COLO668 (cell line): ENCODE data around the gene STX4.
"Not testable (repeated sequence)": the region's sequence is repeated elsewhere in the genome, so short reads cannot be mapped to it uniquely, and the experiment has no call there.

Experiments
- DNase-seq: peaks from one replicate; lab custom pipeline; 2025; ENCODE audit not compliant: unreplicated experiment; lab: John Stamatoyannopoulos, UW

The STX4 gene

DNA sequence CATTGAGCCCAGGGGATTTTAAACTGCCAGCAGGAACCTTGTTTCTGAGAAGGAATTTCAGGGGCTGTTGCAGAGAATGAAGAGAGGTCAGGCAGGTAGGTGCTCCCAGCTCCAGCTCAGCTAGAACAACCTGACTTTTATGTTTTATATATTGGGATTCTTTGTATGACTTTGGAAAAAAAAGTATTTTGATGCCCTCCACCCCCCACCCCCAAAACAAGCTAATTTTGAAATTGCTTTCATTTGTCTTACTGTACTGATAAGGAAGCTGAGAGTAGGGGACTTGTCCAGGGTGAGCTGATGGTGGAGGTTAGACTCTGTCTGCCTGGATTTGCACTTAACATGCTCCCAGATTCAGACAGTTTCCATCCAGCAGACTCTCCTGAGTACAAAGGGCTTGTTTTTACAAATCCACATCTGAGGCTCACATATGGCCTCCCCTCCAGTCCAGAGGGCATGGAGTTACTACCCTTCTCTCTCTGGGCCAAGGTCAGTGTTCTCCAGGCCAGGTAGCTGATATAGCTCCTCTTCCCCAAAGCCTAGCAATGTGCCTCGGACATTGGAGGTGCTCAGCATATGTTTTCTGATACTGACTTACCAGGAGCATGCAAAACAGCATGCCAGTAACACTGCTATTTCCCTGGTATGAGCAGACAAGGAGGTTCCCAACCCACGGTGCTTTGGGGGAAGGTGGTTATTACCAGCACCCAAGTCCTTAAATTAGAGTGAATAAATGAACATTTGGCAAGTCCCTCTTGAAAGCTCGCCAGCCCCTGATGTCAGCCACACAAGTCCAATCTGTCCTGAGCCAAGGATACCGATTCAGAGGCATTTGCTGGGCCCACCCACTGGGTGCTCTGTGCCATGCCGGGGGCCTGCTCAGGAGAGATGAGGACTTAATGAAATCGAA, 34.3 kb upstream of the STX4 start:
- no peak for DNase-seq

DNA sequence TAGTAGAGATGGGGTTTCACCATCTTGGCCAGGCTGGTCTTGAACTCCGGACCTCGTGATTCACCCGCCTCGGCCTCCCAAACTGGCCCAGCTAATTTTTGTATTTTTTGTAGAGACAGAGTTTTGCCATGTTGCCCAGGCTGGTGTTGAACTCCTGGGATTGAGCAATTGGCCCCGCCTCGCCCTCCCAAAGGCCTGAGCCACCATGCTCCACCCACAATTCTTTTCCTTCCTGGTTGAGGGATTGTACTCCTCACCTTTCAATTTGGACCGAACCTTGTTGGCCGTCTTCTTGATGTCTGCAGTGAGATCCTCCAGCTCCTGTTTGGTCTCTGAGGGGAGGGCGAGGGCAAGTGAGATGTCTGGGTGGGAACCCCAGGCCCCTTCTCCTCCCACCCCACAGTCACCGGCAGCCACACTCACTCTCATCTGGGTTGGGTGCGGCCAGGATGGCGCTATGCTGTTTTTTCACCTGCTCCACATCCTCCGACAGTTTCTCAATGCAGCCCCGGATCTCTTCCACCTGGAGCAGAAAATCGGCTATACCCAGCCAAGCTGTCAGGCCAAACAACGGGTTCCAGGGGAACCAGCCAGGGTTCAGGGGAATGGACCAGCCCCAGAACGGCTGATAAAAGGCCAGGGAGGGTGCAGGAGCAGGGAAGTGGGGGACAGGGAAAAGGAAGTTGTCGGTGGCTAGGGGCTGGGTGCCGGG, 32.5 kb upstream of the STX4 start:
- no peak for DNase-seq

DNA sequence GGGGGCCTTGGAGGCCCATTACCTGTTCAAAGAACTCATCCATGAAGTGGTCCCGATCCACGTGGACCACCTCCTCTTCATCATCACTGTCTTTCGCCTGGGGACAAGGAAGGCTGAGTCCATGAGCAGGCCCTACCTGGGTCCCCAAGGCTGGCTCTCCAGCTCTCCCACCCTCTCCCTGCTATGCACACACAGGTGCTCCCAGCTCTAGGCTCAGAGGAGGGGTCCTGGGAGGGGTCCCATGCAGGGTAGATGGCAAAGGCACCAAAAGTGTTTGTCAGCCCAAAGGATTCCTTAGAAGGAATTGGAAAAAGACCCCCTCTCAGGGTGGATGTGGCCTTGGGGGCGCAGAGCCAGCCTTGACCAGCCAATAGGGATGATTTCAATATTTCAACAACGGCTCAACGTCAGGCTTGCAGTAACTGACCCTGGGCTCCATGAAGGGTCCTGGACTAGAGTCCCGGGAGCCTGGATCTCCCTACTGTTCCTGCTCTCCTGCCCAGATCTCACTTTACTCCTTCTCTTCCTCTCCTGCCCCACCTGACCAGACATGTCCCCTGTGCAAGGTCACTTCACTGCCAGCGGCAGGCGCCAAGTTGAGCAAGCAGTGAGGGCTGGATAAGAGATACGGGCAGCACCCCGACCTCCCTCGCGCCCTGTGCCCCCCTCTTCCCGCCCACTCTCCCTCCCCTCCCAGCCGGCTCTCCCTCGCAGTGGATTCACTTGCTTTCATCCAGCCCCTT, 31.7 kb upstream of the STX4 start:
- DNase-seq: no peak

DNA sequence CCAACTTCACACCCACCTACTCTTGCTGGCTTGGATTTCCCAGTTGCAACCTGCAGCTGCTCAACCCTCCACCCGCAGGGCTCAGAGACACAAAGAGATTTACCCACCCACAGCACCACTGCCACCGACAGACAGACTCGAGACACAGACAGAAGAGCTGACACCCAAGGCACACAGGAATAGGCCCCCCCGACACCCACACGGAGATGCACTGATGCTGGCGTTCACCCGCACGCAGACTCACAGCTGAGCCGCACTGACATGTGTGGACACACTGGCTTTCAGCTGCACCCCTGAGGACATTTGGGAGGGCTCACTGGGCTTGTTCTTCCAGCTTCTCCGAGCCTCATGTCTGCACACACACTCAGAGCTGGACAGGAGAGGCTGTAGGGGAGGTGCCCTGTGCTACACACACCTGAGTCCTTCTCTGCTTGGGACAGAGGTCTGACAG, 31.1 kb upstream of the STX4 start:
- DNase-seq: no peak

DNA sequence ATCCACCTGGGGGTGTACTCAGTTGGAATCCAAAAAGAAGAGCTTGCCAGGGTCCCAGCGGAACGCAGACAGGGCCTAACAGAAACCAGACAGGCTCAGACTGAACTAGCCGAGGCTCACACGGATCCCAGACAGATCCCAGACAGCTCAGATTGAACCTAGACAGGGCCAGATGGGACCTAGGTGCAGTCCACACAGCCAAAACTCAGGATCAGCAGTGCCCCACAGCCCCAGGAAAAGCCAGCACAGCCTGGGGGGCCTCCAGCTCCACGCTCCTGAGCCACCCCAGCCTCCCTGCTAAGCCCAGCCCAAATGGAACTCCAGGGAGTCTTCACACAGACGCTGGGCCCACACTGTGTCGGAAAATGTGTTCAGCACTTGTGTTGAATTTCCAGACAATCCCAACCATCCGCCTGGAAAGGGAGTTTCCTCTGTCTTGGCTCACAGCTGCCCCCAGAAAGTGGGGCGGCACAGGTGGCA, 30.5 kb upstream of the STX4 start:
- DNase-seq: no peak

DNA sequence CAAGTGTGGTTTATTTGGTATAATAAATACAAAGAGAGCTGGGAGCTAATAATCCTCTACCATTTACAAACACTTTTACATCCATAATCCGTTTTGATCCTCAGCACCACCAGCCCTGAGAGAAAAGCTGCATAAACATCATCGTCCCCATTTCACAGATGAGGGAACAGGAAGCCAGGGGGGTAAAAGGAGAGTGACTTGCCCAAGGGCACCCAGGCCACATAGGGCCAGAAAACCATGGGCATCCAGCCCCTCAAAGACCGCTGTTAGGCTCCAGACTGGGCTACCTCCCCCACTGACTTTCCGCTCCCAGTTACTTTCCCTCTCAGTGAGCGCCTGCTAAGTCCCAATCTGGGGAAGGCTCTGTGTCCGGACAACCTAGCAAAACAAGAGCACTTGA, 29.6 kb upstream of the STX4 start:
- no peak for DNase-seq

DNA sequence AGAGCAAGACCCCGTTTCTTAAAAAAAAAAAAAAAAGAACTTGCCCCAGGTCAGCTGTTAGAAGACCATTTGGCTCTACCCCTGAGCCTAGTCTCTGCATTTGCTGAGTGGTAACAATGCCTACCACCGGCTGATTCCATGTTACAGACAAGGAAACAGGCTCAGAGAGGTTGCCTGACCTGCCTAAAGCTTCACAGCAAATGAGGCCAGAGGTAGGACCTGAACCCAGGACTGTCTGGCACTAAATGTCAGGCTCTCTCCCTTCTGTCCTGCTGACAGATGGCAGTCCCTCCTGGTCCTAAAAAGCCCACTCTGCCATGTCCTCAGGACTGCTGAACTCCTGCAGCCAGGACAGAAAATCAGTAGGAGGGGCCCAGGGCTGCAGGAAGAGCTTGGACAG, 28.7 kb upstream of the STX4 start:
- no peak for DNase-seq

DNA sequence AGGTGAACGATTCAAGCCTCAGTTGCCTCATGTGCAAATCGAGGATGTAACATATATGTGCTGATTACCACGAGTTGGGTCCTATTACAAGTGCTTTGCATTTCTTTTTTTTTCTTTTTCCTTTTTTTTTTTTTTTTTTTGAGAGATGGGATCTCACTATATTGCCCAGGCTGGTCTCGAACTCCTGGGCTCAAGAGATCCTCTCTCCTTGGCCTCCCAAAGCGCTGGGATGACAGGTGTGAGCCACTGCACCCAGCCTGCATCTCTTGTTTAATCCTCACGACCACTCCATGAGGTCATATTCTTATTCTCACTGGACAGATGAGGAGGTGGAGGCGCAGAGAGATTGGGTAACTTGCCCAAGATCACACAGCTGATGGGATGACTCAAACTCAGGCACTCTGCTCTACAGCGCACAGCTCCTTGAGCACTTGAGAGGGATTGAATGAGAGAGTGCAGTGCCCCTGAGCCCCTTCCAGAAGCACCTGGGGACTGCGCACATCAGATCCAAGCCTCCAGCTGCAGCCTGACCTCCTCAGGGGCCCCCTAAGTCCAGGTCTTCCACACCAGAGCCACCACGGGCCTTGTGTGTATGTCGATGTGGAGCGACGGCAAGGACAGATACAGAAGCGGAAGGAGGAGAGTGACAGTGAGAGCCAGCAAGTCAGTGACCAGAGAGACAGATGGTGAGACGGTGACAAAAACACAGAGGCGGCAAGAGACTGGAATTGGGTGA, 27.8 kb upstream of the STX4 start:
- DNase-seq: no peak

DNA sequence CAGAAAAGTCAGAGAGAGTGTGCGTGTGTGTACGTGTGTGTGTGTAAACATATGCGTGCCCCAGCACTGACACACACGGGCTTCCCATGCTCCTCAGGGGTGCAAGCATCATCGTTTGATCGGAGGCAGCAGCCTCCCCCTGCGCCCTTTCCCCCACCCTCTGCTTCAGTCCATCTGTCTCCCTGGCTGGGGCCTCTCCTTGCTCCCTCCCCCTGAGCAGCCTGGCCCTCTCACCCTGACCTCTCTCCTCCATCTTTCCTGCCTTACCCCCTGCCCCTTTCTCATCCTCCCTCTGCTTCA, 27.3 kb upstream of the STX4 start:
- no peak for DNase-seq

DNA sequence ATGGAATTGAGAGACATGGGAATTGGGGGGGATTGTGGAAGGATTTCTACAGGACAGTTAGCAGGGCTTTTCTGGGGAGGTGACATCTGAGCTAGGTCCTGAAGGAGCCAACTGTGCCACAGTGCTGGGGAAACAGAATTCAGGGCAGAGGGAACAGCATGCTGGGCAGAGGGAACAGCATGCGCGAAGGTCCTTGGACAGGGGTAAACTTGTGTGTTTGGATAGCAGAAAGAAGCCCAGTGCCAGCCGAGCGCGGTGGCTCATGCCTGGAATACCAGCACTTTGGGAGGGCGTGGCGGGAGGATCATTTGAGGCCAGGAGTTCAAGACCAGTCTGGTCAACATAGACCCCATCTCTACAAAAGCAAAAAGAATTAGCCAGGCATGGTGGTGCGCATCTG, 26.8 kb upstream of the STX4 start:
- DNase-seq: no peak

DNA sequence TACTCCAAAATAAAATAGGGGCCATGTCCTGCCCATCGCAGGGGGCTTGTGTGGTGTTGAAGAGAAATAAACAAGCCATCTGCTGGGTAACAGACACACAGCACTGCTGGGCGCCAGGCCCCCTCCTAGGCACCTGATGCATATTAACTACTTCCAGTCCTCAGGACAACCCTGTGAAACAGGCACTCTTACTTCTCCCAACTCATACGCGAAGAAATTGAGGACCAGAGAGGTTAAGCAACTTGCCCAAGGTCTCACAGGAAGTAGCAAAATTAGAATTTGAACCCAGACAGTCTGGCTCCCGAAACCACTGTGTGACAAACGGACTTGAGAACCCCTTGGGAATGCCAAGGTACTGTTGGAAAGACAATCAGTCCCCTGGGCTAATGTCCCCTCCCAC, 25.7 kb upstream of the STX4 start:
- no peak for DNase-seq

DNA sequence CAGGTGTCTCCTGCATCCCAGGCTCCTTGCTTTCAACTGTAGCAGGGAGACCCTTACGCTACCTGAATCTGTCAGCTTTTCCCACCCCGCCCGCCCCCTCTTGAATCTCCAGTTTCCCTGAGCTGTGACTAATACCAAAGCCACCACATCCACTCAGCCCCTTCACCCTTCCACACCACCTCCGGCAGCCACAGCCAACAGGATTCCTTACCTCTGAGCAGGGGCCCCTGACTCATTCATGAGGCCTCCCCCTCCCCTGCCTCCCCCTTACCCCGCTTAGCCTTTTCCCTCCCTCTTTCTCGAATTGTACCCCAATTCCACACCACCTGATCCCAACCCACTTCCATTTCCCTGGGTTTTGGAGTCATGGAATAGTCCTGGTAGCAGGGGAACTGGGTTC, 25.2 kb upstream of the STX4 start:
- no peak for DNase-seq

DNA sequence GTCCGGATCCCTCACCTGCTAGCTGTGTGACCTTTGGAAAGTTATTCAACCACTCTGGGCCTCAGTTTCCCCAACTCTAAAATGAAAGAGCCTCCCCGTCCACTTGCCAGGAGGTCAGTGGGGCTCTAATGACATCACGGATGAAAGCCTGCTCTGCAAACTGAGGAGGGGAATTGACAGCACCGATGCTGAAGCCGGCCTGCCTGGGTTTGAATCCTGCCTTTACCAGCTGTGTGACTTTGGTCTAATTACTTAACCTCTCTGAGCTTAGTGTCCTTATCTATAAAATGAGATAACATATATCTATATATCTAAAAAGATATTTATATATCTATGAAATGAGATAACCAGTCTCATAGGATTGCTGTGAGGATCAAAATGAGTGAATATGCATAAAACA, 24.8 kb upstream of the STX4 start:
- no peak for DNase-seq

DNA sequence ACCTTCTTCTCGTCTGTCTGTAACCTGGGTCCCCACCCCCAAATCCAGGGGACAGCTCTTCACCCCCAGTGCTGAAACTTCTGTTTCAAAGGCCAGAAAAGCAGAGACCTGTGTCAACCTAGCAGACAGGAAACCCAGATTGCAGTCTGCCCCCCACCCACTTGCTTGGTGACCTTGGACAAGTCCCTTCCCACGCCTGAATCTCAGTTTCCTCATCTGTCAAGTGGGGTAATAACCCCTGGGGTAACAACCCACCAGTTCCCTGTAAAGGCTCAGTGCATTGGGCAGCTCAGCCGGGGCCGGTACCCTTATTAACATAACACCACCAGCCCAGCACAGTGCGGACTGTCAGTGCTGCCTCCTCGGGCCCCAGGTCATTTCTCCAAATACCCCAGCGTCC, 24.2 kb upstream of the STX4 start:
- no peak for DNase-seq

DNA sequence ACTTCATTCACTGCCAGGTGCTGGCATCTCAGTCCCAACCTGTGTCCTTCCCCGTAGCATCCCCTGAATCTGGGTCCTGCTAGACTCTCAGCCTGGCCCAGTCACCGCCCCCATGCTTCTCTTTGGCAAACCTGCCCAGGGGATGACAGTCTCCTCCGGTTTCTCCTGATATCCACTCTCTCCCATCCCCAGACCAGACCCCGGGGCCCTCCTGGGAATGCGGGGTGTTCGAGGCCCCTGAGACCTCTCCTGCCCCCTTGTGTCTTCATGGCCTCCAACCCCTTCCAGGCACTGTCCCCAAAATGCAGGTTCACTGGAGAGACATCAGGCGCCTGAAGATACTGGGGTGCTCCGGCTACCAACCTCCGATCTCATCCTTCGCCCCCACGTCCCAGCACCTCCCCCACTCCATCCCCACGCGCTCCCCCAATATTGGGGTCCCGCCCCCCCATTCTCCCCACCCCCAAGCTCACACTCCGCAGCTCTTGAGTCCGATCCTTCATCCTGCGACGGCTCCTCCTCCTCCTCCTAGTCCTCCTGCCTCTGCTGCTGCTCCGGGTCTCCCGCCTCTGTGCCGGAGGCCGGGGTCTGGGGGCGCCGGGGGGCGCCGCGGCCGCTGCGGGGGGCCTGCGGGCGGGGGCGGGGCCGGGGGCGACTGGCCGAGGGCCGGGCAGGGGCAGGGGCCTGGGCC, 23.3 kb upstream of the STX4 start:
- DNase-seq: no peak

DNA sequence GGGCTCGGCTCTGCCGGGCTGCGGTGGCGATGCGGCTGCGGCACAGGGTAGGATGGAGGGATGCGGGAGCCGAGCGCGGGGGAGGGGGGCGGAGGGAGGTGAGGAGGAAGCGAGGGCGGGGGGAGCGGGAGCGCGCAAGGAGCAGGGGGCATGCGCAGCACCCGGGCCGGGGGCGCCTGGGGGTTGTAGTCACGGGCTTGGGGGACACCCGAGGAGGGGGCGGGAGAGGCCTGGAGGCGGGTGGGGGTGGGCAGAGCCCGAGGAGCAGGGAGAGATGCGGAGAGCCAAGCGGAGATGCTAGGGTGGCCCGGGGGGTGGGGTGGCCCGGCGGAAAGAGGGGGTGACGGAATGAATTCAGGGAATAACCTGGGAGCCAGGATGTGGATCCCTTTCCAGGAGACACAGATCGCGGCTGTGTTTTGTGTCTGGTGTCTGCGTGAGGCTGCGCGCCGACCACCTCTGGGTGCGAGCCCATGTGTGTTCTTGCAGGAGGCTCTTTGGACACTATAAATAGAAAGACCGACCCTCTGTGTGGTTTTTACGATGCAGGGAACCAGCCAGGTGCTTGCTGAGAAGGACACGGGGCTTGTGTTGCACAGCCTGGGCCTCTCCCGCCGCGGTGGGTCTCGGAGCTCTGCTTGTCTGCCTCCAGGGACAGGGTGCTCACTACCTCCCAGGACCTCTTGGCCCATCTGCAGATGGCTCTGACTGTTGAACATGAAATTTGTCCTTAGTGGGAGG, 22.6 kb upstream of the STX4 start, which contains the start of gene STX1B:
TSS of gene STX1B (minus strand) at position 54 of the 741 bp plus-strand sequence. CDS start 242 bp downstream, outside the sequence.
- no peak for DNase-seq

DNA sequence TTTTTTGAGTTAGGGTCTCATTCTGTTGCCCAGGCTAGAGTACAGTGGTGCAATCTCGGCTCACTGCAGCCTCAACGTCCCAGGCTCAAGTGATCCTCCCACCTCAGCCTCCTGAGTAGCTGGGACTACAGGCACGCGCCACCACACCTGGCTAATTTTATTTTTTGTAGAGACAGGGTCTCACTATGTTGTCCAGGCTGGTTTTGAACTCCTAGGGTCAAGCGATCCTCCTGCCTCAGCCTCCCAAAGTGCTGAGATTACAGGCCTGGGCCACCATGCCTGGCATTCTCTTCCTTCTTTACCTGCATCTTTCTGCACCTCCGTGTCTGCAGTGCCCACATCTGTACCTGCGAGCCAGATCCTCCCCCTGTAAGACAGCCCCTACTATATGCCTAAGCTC, 21.5 kb upstream of the STX4 start:
- not testable (repeated sequence) for DNase-seq

DNA sequence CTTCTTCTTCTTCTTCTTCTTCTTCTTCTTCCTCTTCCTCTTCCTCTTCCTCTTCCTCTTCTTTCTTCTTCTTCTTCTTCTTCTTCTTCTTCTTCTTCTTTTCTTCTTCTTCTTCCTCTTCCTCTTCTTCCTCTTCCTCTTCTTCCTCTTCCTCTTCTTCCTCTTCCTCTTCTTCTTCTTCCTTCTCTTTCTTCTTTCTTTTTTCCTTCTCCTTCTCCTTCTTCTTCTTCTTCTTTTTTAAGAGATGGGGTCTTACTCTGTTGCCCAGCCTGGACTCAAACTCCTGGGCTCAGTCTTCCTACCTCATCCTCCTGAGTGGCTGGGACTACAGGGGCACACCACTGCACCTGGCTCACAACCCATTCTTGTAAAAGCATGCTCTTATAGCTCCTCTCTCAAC, 20.1 kb upstream of the STX4 start:
- DNase-seq: not testable (repeated sequence)

DNA sequence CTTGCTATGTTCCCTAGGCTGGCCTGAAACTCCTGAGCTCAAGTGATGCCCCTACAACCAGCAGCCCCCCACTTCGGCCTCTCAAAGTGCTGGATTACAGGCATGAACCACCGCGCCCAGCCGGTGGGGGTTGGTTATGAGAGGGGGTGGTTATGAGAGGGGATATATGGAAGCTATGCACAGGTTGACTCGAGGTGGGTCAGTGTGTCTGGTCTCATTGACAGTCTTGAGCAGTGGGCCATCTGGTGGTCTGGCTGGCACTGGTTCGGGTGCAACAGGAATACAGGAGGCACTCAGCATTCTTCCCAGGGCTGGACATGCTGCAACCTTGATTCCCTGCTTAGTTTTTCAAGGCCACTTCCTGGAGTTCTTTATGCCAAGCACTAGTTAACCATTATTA, 17.3 kb upstream of the STX4 start:
- DNase-seq: no peak

DNA sequence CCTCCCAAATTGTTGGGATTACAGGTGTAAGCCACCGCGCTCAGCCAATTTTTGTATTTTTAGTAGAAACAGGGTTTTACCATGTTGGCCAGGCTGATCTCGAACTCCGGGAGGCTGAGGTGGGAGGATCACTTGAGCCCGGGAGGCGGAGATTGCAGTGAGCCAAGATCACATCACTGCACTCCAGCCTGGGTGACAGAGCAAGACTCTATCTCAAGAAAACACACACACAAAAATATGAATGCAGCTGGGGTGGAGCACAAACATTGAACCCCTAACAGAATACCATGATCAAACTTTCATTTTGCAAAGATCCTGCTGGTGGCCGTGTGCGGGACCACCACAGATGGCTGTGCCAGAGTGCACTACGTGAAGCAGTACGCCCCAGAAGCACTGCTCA, 15.6 kb upstream of the STX4 start:
- DNase-seq: not testable (repeated sequence)
